Measurements from ENCODE around the gene SNAI3.

Gene SNAI3

GRCh38 chr16:88687676-88688012 is 1.3 kb upstream of the SNAI3 start:
- H3K27me3 Mint-ChIP-seq (ENCODE audit: low read depth) = peaks cover 76% of the 10 kb centered on the region
- H3K9me3 Mint-ChIP-seq = no peaks in the 10 kb centered on the region
- H3K4me3 Mint-ChIP-seq = no peak overlapping the region
- no peak overlapping the region for H3K27ac Mint-ChIP-seq
- H3K4me1 Mint-ChIP-seq = no peaks in the 10 kb centered on the region
- TF ChIP-seq CTCF (IDR thresholded peaks at IDR 0.05; ENCODE audit: unreplicated experiment in 3 of 3) = no peak
- no peaks in the 10 kb centered on the region for H3K36me3 Mint-ChIP-seq (ENCODE audit: low read depth)

GRCh38 chr16:88687254-88687576 is 908 bp upstream of the SNAI3 start:
- no peaks in the 10 kb centered on the region for H3K36me3 Mint-ChIP-seq (ENCODE audit: low read depth)
- H3K9me3 Mint-ChIP-seq = no peaks in the 10 kb centered on the region
- H3K27me3 Mint-ChIP-seq (ENCODE audit: low read depth) = peaks cover 80% of the 10 kb centered on the region
- no peaks in the 10 kb centered on the region for H3K4me1 Mint-ChIP-seq
- no peak overlapping the region for H3K27ac Mint-ChIP-seq
- no peak for TF ChIP-seq CTCF (IDR thresholded peaks at IDR 0.05; ENCODE audit: unreplicated experiment in 3 of 3)
- H3K4me3 Mint-ChIP-seq = no peak overlapping the region

- H3K36me3 Mint-ChIP-seq (ENCODE audit: low read depth) = no peaks in the 10 kb centered on the region
- no peak overlapping the region for H3K27ac Mint-ChIP-seq
- H3K4me3 Mint-ChIP-seq = peak overlapping the region in 2 of 3 experiments; percentile 56 to 70
- no peak for TF ChIP-seq CTCF (IDR thresholded peaks at IDR 0.05; ENCODE audit: unreplicated experiment in 3 of 3)
- no peaks in the 10 kb centered on the region for H3K9me3 Mint-ChIP-seq
- peaks cover 87% of the 10 kb centered on the region for H3K27me3 Mint-ChIP-seq (ENCODE audit: low read depth)
- no peaks in the 10 kb centered on the region for H3K4me1 Mint-ChIP-seq
Measured at GRCh38 chr16:88686062-88686438, 257 bp downstream of the SNAI3 start.

GRCh38 chr16:88685156-88686061 is 898 bp downstream of the SNAI3 start:
- TF ChIP-seq CTCF (IDR thresholded peaks at IDR 0.05; ENCODE audit: unreplicated experiment in 3 of 3) = peak; percentile 35 to 53 (median 37)
- H3K9me3 Mint-ChIP-seq = no peaks in the 10 kb centered on the region
- peaks cover 81% of the 10 kb centered on the region for H3K27me3 Mint-ChIP-seq (ENCODE audit: low read depth)
- H3K4me1 Mint-ChIP-seq = no peaks in the 10 kb centered on the region
- peak overlapping the region in 2 of 3 experiments; percentile 21 to 70 for H3K4me3 Mint-ChIP-seq
- H3K36me3 Mint-ChIP-seq (ENCODE audit: low read depth) = no peaks in the 10 kb centered on the region
- H3K27ac Mint-ChIP-seq = no peak overlapping the region

GRCh38 chr16:88684569-88685155 is 1.6 kb downstream of the SNAI3 start:
- no peak for TF ChIP-seq CTCF (IDR thresholded peaks at IDR 0.05; ENCODE audit: unreplicated experiment in 3 of 3)
- no peaks in the 10 kb centered on the region for H3K4me1 Mint-ChIP-seq
- H3K36me3 Mint-ChIP-seq (ENCODE audit: low read depth) = no peaks in the 10 kb centered on the region

More at GRCh38 chr16:88684569-88685155, 1.6 kb downstream of the SNAI3 start:
- no peak overlapping the region for H3K27ac Mint-ChIP-seq
- no peaks in the 10 kb centered on the region for H3K9me3 Mint-ChIP-seq
- peaks cover 79% of the 10 kb centered on the region for H3K27me3 Mint-ChIP-seq (ENCODE audit: low read depth)
- H3K4me3 Mint-ChIP-seq = no peak overlapping the region
